GM18870 (cell line): Measurements from ENCODE around the gene ZSWIM5.
"Not testable (repeated sequence)": the region's sequence is repeated elsewhere in the genome, so short reads cannot be mapped to it uniquely, and the experiment has no call there.

ENCODE experiments used
- ATAC-seq: cut with Tn5 transposase; IDR thresholded peaks from one replicate; pipeline ENCODE4 v1.9.1; 2021; ENCODE audit warnings: moderate library complexity; ENCODE audit not compliant: unreplicated experiment

Gene ZSWIM5

DNA sequence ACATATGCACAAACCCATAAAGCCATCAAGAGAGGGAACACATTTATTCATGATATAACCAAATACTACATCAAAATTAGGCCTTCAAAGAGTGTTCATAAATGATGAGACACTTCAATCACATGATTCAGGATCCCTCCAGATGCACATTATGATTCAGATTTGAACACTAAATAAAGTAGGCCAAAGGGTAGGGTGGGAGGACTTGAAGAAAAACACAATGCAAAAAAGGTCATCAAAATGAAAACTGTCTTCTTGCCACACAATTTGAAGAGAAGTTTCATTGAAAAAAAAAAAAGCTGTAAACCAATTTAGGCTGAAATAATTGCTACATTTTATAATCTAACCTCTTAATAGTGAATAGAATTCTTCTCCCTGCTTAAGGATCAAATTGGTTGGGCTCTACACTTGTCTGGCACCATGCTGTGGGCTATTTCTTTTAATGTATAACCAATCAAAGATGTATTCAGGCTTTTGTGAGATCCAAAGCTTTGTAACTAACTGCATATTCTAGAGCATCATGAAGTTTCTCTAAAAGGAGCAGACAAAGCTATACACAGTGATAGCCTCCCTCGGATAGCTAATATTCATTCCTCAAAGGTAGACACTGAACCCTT, 58.1 kb downstream of the ZSWIM5 start:
- ATAC-seq = no peak

GRCh38 chr1:45146833-45147232, 59.6 kb downstream of the ZSWIM5 start:
- no peak for ATAC-seq

GRCh38 chr1:45141247-45142003, 65.0 kb downstream of the ZSWIM5 start:
- ATAC-seq = no peak

DNA sequence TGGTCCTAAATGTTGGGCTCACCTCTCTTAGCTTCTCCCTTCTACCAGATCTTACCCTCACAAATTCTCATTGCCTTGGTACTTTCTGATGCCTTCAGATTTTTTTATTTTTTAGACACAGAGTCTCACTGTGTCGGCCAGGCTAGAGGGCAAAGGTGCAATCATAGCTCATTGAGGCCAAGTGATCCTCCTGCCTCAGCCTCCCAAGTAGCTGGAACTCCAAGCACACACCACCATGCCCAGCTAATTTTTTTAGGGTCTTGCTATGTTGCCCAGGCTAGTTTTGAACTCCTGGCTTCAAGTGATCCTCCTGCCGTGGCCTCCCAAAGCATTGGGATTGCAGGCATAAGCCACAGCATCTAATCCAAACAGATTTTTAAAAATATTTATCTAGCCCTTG, 69.4 kb downstream of the ZSWIM5 start:
- ATAC-seq = no peak

DNA sequence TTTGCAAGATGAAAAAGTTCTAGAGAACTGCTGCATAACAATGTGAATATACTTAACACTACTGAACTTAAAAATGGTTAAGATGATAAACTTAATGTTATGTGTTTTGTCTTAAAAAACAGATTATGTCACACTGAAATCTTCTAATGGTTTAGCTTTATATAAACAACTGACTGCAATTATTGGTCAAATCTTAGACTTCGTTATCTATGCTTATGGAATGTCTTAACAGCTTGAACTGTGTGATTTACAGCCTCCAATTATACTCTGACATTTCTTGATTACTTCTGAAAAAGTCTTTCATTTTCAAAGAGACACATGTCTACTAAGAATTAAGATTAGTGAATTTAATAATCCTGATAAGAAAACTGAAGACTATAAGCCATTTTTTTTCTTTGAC, 71.1 kb downstream of the ZSWIM5 start:
- ATAC-seq = no peak

- ATAC-seq = no peak
Observed at GRCh38 chr1:45134461-45134873, 71.9 kb downstream of the ZSWIM5 start.

- not testable (repeated sequence) for ATAC-seq
Observed at GRCh38 chr1:45132719-45133118, 73.7 kb downstream of the ZSWIM5 start.

- ATAC-seq = no peak
Observed at GRCh38 chr1:45123358-45123757, 83.0 kb downstream of the ZSWIM5 start.

GRCh38 chr1:45122724-45123123, 83.7 kb downstream of the ZSWIM5 start:
- no peak for ATAC-seq

- no peak for ATAC-seq
Observed at GRCh38 chr1:45117766-45118165, 88.6 kb downstream of the ZSWIM5 start.

DNA sequence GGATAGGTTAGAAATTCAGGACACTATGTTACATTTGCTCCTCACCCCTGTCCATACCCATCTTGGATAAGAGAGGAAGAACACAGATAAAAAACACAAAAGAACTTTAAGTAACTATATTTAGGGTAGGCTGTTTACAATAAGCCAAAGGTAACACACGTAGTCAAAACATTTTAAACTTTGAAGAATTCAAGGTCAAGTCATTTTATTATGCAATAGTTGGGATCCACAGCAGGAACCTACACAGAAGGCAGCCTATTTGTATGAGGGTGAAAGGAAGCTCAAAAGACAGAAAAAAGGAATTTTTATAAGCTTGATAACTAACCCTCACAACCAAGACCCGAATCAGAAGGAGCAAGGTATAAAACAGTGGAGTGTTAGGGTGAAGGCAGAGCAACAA, 89.6 kb downstream of the ZSWIM5 start:
- no peak for ATAC-seq

DNA sequence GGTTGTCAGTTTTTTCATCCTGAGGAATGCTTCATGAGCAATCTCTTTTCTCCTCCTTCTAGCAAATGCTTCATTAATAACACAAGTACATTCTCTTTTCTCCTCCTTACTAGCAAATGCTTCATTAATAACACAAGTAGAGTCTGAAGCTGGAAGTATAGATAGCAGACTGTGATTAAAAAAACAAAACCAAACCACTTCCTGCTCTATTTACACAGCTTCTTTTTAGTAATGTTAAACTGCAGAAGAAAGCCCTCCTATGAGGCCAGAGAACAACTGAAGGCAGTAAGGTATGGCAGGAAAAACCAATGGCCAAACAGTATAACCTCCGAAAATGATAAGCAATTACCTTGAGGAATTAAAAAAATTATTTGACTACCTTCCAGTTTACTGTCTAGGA, 90.1 kb downstream of the ZSWIM5 start:
- ATAC-seq = no peak

- not testable (repeated sequence) for ATAC-seq
Observed at GRCh38 chr1:45115198-45115597, 91.2 kb downstream of the ZSWIM5 start.

DNA sequence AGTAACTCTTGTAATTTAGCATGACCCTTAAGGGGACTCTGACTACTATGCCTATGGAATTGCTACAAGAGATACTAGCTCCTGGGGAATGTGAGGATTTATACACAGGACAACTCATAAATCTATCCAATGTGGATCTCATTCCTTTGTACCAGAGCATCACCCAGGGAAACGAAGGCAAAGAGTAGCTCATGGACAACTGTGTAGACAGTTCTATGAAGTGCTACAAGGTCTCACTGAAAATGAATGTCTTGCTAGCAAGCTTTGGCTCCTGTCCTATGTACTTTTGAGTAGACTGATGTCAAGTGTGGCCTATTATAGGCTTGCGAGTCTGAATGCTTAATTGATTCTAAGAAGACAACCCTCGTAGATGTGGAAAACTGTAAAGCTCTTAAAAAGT, 93.7 kb downstream of the ZSWIM5 start:
- ATAC-seq = no peak

DNA sequence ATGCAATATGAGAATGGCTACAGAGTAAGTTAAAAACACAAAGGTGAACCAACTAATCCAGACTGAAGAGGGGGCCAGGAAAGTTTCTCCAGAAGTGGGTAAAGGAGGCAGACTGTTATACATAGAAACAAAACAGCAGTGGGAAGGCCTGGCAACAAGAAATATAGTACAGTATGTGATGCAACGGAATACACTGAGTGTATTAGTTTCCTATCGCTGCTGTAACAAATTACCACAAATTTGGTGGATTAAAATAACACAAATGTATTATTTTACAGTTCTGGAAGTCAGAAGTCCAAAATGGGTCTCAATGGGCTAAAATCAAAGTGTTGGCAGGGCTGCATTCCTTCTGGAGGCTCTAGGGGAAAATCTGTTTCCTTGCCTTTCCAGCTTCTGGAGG, 95.2 kb downstream of the ZSWIM5 start:
- no peak for ATAC-seq

GRCh38 chr1:45107782-45108181, 98.6 kb downstream of the ZSWIM5 start:
- ATAC-seq = no peak

DNA sequence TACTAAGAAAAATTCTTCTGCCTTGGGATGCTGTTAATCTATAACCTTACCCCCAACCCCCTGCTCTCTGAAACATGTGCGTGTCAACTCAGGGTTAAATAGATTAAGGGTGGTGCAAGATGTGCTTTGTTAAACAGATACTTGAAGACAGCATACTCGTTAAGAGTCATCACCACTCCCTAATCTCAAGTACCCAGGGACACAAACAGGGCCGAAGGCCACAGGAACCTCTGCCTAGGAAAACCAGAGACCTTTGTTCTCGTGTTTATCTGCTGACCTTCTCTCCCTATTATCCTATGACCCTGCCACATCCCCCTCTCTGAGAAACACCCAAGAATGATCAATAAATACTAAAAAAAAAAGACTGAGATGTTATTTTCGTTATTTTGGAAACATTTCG, 99.5 kb downstream of the ZSWIM5 start:
- ATAC-seq = not testable (repeated sequence)

DNA sequence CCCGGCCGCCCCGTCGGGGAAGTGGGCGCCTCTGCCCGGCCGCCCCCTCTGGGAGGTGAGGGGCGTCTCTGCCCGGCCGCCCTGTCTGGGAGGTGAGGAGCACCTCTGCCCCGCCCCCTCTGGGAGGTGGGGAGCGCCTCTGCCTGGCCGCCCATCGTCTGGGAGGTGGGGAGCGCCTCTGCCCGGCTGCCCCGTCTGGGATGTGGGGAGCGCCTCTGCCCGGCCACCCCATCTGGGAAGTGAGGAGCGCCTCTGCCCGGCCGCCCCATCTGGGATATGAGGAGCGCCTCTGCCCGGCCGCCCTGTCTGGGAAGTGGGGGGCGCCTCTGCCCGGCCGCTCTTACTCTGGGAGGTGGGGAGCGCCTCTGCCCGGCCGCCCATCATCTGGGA, 100.3 kb downstream of the ZSWIM5 start:
- not testable (repeated sequence) for ATAC-seq

DNA sequence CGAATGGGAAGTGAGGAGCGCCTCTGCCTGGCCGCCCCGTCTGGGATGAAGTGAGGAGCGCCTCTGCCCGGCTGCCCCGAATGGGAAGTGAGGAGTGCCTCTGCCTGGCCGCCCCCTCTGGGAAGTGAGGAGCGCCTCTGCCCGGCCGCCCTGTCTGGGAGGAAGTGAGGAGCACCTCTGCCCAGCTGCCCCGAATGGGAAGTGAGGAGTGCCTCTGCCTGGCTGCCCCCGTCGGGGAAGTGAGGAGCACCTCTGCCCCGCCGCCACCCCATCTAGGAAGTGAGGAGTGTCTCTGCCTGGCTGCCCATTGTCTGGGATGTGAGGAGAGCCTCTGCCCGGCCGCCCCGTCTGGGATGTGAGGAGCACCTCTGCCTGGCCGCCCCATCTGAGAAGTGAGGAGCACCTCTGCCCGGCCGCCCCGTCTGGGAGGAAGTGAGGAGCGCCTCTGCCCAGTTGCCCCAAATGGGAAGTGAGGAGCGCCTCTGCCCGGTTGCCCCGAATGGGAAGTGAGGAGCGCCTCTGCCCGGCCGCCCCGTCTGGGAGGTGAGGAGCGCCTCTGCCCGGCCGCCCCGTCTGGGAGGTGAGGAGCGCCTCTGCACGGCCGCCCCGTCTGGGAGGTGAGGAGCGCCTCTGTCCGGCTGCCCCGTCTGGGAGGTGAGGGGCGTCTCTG, 100.8 kb downstream of the ZSWIM5 start:
- not testable (repeated sequence) for ATAC-seq

DNA sequence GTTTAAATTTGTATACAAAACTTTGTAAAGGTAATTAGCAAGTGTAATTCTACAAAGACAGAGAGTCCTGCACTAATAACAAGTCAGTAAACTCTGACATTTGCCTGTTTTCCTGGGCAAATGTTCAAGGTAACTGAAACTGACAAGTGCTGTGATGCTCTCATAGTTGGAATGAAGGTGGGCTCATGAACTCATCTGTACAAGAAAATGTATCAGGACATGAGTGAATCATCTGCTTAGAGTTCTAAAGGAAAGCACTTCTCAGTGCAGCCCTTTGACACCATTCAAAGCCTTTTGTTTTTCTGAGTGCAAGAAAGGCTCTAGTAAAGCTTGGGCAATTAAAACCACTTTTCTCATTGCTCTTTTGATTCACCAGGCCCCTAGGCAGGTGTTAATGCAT, 102.9 kb downstream of the ZSWIM5 start:
- no peak for ATAC-seq

DNA sequence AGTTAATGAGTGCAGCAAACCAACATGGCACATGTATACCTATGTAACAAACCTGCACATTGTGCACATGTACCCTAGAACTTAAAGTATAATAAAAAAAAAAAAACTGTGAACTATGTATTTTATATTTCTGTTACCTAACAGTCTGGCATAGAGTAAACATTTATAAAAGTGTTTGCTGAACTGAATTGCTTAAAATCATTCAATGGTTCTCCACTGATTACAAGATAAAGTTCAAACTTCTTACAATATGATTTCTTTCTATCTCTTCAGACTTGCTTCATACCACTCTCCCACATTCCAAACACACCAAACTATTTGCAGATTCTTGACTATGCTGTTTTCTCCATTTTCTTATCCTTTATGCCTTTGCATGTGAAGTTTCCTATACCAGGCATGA, 104.5 kb downstream of the ZSWIM5 start:
- no peak for ATAC-seq

DNA sequence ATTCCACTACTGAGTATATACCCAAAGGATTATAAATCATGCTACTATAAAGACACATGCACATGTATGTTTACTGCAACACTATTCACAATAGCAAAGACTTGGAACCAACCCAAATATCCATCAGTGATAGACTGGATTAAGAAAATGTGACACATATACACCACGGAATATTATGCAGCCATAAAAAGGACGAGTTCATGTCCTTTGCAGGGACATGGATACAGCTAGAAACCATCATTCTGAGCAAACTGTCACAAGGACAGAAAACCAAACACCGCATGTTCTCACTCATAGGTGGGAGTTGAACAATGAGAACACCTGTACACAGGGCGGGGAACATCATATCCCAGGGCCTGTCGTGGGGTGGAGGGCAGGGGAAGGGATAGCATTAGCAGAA, 104.9 kb downstream of the ZSWIM5 start:
- not testable (repeated sequence) for ATAC-seq
